ENCODE data around the gene DENND10. TPM values are rescaled to one million over a fixed set of nuclear protein-coding genes. Genes with fewer than 3 reads are reported as not detected.

DENND10 gene
- total and polyA plus RNA-seq, 4 donors: 17.9 to 37.7 (median 27.3) TPM

DNA sequence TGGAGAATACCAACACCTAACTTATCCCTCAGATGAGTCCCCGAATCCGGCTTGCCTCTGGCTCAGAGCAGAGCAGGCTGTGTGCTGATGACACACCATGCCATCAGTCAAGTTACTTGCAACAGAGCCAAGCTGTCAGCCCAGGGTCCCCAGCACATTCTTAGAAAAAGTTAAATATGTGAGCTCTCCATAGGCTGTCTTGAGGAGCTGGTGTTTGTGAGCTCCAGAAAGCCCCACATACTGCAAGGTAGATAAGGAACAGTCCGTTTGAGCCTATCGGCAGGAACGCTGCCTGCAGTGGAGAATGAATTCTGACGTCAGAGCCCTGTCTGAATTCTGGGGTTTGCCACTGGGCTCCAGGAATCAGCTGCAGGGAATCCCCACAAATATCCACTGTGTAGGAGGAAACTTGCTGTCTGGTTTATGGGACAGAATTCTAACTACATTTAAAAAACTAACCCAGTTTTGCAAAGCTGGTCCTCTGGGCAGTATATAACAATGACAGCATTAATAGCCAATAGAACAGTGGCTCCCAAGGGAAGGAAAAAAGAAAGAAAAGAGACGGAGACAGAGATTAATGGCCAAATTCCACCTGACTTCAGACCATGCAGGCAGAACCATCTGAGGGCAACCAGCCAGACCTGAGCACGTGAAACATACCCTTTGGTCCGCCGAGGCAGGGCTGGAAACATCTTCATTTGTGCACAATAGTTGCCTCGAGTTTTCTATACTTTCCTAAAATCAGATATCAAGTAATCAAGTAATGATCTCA lies 58.0 kb downstream of the DENND10 start:
- TF ChIP-seq FOXA2 (IDR thresholded peaks at IDR 0.05) (no peak), HNF4A (conservative IDR thresholded peaks at IDR 0.05) (peak in 1 of 2 donors; percentile 11)
- no peak overlapping the region for H3K4me3 ChIP-seq (ENCODE audit: low read depth in 1 of 3, low read length in 3 of 3)
- H3K4me1 ChIP-seq (ENCODE audit: control insufficient read depth in 4 of 4, insufficient read depth in 4 of 4, low read length in 3 of 4): peaks cover 0 to 17% (median 7%) of the 10 kb centered on the region in 4 donors
- no peaks in the 10 kb centered on the region for H3K27me3 ChIP-seq (ENCODE audit: control insufficient read depth in 4 of 4, insufficient read depth in 4 of 4, low read length in 3 of 4)
- H3K36me3 ChIP-seq (ENCODE audit: control insufficient read depth in 4 of 4, insufficient read depth in 3 of 4, low read depth in 1 of 4, low read length in 3 of 4): peaks cover 6 to 25% (median 17%) of the 10 kb centered on the region in 4 donors
- no peak overlapping the region for H3K27ac ChIP-seq (ENCODE audit: low read depth in 1 of 2, low read length in 2 of 2)
- H3K9me3 ChIP-seq (ENCODE audit: control insufficient read depth in 4 of 4, low read length in 3 of 4): no peaks in the 10 kb centered on the region
- H3K9ac ChIP-seq (ENCODE audit: low read depth in 1 of 2, low read length in 2 of 2): no peak overlapping the region
- DNase-seq (ENCODE audit: low spot score): no peak
- 70% methylated on average over 11 of the region's 11 CpGs for WGBS

DNA sequence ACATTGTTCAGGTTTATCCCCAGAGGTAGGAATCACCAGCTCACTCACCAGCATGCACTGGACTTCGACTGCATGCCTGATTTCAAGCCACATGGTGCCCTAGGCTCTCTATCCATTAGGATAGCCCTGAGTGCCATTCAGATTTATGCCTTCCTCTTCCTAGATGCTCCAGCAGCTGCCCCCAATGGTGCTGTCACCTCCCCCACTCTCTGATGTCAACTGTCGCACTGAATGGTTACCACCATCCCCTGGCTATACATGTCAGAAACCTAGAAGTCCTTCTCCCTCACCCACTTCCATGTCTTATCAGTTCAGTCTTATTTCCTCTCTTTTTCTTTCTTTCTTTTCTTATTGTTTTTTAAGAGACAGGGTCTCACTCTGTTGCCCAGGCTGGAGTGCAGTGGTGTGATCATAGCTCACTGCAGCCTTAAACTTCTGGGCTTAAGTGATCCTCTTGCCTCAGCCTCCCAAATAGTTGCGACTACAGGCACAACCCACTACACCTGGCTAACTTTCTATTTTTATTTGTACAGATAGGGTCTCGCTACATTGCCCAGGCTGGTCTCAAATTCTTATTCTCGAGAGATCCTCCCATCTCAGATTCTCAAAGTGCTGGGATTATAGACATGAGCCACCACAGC lies 58.7 kb downstream of the DENND10 start:
- Histone ChIP-seq H3K27me3 (ENCODE audit: control insufficient read depth in 4 of 4, insufficient read depth in 4 of 4, low read length in 3 of 4) (no peaks in the 10 kb centered on the region), H3K4me1 (ENCODE audit: control insufficient read depth in 4 of 4, insufficient read depth in 4 of 4, low read length in 3 of 4) (peaks cover 0 to 17% (median 7%) of the 10 kb centered on the region in 4 donors), H3K9me3 (ENCODE audit: control insufficient read depth in 4 of 4, low read length in 3 of 4) (no peaks in the 10 kb centered on the region), H3K4me3 (ENCODE audit: low read depth in 1 of 3, low read length in 3 of 3) (no peak overlapping the region), H3K36me3 (ENCODE audit: control insufficient read depth in 4 of 4, insufficient read depth in 3 of 4, low read depth in 1 of 4, low read length in 3 of 4) (peaks cover 4 to 24% (median 16%) of the 10 kb centered on the region in 4 donors), H3K9ac (ENCODE audit: low read depth in 1 of 2, low read length in 2 of 2) (no peak overlapping the region), H3K27ac (ENCODE audit: low read depth in 1 of 2, low read length in 2 of 2) (no peak overlapping the region)
- WGBS: 97% methylated on average over 5 of the region's 5 CpGs
- no peak for DNase-seq (ENCODE audit: low spot score)
- no peak for TF ChIP-seq RAD21 (IDR thresholded peaks at IDR 0.05)
- TF ChIP-seq JUND (IDR thresholded peaks at IDR 0.05): no peak

DNA sequence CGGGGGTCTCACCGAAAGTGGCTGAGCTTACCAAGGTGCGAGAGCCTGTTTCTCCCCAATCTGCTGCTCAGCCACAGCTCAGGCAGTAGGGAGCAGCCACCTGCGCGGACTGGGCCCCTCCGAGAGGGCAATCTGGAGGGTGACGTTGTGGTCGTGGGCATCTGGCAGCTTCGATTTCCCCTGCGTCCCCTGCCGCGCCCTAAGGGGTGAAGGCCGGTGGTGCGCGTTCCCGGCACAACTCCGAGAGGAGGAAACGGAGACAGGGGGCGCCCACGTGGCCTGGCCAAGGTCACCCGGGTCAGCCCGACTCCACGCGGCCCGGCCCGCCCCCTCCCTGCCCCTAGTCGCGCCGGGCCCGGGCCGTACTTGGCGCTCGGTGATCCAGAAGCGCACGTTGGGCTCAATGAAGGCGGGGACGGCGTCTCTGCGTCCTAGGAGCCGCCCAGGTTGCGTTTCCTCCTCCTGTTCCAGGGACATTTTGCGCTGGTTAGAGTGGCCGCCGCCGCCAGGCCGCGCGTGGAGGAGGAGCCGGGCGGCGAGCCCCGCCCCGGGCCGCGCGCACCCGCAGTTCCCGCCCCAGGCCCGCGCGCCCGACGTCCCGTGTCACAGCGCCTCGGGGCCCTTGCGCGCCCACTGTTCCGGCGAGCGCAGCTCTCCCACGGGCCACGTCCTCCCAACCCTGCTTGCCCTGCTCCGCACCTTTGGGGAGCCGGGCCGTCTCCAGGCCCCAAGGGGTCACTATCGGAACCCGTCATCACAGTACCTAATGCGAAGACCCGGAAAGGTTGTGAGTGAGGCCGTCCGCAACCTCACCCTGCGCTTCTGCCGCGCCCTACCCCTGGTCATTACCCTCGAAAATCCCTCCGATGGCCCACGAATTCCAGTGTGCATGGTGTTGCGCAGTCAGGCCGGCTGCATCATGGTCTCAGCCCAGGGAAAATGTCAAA lies 61.5 kb downstream of the DENND10 start, which contains the start of gene SFXN4:
SFXN4 (minus strand) TSS at position 544 of the 947 bp plus-strand sequence; CDS start at position 477, 67 bp downstream.
- no peaks in the 10 kb centered on the region for H3K9me3 ChIP-seq (ENCODE audit: control insufficient read depth in 4 of 4, low read length in 3 of 4)
- WGBS: under 1% methylated on average over 90 of the region's 90 CpGs
- H3K4me3 ChIP-seq (ENCODE audit: low read depth in 1 of 3, low read length in 3 of 3): peak within 1 kb of the TSS; percentile 83 to 90 (median 84)
- H3K9ac ChIP-seq (ENCODE audit: low read depth in 1 of 2, low read length in 2 of 2): peak within 1 kb of the TSS; percentile 93 to 97
- peaks cover 0 to 30% (median 24%) of the 10 kb centered on the region in 4 donors for H3K36me3 ChIP-seq (ENCODE audit: control insufficient read depth in 4 of 4, insufficient read depth in 3 of 4, low read depth in 1 of 4, low read length in 3 of 4)
- H3K27me3 ChIP-seq (ENCODE audit: control insufficient read depth in 4 of 4, insufficient read depth in 4 of 4, low read length in 3 of 4): no peaks in the 10 kb centered on the region
- H3K4me1 ChIP-seq (ENCODE audit: control insufficient read depth in 4 of 4, insufficient read depth in 4 of 4, low read length in 3 of 4): peaks cover 0 to 20% (median 7%) of the 10 kb centered on the region in 4 donors
- DNase-seq (ENCODE audit: low spot score): peak; percentile 84
- peak within 1 kb of the TSS; percentile 94 to 95 for H3K27ac ChIP-seq (ENCODE audit: low read depth in 1 of 2, low read length in 2 of 2)
- TF ChIP-seq, protein P1, sequence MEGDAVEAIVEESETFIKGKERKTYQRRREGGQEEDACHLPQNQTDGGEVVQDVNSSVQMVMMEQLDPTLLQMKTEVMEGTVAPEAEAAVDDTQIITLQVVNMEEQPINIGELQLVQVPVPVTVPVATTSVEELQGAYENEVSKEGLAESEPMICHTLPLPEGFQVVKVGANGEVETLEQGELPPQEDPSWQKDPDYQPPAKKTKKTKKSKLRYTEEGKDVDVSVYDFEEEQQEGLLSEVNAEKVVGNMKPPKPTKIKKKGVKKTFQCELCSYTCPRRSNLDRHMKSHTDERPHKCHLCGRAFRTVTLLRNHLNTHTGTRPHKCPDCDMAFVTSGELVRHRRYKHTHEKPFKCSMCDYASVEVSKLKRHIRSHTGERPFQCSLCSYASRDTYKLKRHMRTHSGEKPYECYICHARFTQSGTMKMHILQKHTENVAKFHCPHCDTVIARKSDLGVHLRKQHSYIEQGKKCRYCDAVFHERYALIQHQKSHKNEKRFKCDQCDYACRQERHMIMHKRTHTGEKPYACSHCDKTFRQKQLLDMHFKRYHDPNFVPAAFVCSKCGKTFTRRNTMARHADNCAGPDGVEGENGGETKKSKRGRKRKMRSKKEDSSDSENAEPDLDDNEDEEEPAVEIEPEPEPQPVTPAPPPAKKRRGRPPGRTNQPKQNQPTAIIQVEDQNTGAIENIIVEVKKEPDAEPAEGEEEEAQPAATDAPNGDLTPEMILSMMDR (IDR thresholded peaks at IDR 0.05; ENCODE audit: low read depth, low read length, missing input control): no peak
- TF ChIP-seq HNF4G (IDR thresholded peaks at IDR 0.05) (no peak), YY1 (IDR thresholded peaks at IDR 0.05) (peak; percentile 44), RAD21 (IDR thresholded peaks at IDR 0.05) (peak in 1 of 2 donors; percentile 31), JUND (IDR thresholded peaks at IDR 0.05) (no peak), FOXA2 (IDR thresholded peaks at IDR 0.05) (no peak), SP1 (IDR thresholded peaks at IDR 0.05) (no peak), NR2F2 (IDR thresholded peaks at IDR 0.05) (peak; percentile 33), RXRA (IDR thresholded peaks at IDR 0.05) (peak in 1 of 2 donors; percentile 29), FOXA1 (IDR thresholded peaks at IDR 0.05) (no peak), GABPA (IDR thresholded peaks at IDR 0.05 in 1 of 2, conservative IDR thresholded peaks at IDR 0.05 in 1 of 2) (no peak), HNF4A (conservative IDR thresholded peaks at IDR 0.05) (peak in 1 of 2 donors; percentile 15)
- TF ChIP-seq, protein P2, sequence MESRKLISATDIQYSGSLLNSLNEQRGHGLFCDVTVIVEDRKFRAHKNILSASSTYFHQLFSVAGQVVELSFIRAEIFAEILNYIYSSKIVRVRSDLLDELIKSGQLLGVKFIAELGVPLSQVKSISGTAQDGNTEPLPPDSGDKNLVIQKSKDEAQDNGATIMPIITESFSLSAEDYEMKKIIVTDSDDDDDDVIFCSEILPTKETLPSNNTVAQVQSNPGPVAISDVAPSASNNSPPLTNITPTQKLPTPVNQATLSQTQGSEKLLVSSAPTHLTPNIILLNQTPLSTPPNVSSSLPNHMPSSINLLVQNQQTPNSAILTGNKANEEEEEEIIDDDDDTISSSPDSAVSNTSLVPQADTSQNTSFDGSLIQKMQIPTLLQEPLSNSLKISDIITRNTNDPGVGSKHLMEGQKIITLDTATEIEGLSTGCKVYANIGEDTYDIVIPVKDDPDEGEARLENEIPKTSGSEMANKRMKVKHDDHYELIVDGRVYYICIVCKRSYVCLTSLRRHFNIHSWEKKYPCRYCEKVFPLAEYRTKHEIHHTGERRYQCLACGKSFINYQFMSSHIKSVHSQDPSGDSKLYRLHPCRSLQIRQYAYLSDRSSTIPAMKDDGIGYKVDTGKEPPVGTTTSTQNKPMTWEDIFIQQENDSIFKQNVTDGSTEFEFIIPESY (IDR thresholded peaks at IDR 0.05): no peak
- TF ChIP-seq, protein P3, sequence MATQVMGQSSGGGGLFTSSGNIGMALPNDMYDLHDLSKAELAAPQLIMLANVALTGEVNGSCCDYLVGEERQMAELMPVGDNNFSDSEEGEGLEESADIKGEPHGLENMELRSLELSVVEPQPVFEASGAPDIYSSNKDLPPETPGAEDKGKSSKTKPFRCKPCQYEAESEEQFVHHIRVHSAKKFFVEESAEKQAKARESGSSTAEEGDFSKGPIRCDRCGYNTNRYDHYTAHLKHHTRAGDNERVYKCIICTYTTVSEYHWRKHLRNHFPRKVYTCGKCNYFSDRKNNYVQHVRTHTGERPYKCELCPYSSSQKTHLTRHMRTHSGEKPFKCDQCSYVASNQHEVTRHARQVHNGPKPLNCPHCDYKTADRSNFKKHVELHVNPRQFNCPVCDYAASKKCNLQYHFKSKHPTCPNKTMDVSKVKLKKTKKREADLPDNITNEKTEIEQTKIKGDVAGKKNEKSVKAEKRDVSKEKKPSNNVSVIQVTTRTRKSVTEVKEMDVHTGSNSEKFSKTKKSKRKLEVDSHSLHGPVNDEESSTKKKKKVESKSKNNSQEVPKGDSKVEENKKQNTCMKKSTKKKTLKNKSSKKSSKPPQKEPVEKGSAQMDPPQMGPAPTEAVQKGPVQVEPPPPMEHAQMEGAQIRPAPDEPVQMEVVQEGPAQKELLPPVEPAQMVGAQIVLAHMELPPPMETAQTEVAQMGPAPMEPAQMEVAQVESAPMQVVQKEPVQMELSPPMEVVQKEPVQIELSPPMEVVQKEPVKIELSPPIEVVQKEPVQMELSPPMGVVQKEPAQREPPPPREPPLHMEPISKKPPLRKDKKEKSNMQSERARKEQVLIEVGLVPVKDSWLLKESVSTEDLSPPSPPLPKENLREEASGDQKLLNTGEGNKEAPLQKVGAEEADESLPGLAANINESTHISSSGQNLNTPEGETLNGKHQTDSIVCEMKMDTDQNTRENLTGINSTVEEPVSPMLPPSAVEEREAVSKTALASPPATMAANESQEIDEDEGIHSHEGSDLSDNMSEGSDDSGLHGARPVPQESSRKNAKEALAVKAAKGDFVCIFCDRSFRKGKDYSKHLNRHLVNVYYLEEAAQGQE (IDR thresholded peaks at IDR 0.05): peak; percentile 28
- TF ChIP-seq, protein P4, sequence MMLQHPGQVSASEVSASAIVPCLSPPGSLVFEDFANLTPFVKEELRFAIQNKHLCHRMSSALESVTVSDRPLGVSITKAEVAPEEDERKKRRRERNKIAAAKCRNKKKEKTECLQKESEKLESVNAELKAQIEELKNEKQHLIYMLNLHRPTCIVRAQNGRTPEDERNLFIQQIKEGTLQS (IDR thresholded peaks at IDR 0.05): no peak
- TF ChIP-seq, protein P5, sequence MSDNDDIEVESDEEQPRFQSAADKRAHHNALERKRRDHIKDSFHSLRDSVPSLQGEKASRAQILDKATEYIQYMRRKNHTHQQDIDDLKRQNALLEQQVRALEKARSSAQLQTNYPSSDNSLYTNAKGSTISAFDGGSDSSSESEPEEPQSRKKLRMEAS (IDR thresholded peaks at IDR 0.05): no peak
